Fibroblast of peridontal ligament (primary cell): ENCODE results near the gene ENTPD8.
A peak's percentile ranks its signal among the peaks of the same experiment; 100 is the strongest.

ENCODE experiments used
- DNase-seq: peaks from one replicate; pipeline ENCODE4 v3.0.0-alpha.2; 2010; ENCODE audit errors: extremely low read depth

The ENTPD8 gene

GRCh38 chr9:137431416-137431931 lies 9.7 kb downstream of the ENTPD8 start:
- no peak for DNase-seq

DNA sequence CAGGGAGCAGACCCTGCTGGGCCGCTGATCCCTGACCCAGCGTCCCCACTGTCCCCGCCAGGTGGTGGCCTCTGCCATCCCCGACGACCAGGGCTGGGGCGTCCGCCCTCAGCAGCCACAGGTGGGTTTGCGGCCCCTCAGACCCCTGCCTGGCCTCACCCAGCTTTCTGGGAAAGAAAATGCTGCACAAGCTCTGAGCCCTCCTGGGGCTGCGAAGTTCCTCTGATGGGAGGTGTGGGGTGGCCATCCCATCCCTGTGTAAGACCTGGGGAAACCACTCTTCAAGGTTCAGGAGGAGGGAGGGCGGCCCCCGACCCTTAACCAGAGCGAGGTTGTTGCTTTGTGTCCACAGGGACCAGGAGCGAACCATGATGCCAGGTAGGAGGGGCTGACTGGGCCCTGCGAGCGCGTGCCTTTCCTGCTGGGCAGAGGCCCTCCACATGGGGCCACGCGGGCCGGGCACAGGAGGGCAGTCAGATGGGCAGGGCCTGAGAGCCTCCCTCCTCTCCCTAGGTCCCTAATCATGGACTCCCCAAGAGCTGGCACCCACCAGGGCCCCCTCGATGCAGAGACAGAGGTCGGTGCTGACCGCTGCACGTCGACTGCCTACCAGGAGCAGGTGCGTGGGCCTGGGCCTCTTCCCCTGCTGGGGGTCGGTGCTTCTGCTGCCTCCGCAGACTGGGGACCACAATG lies 10.3 kb downstream of the ENTPD8 start:
- no peak for DNase-seq

DNA sequence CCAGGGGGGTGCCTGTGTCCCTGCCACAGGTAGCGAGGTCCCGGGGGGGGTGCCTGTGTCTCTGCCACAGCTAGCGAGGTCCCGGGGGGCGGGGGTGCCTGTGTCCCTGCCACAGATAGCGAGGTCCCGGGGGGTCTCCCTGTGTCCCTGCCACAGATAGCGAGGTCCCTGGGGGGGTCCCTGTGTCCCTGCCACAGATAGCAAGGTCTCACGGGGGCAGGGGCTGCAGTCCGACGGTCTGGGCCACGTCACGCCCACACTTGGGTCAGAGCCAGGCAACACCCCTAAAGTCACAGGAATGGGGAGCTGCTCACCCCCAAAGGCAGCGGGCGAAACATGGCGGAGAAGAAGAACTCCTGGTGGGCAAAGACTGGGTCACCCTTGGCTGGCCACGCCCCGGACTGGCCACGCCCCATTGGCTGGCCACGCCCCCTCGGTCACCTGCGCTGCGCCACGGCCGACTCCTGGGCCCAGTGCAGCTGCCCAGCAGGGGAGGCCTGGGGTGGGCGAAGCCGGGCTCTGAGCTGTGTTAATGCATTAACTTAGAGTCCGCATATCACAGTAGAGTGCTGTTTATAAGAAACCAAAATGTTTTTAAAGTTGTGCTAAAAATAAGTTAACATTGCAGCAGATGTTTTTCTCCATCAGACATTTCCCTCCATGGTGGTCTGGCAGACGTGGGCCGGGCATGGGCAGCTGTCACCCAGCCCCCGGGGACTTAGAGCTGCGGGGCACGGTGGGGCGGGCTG lies 11.0 kb downstream of the ENTPD8 start:
- DNase-seq = no peak

- no peak for DNase-seq
Measured at GRCh38 chr9:137429546-137429890, 11.6 kb downstream of the ENTPD8 start.

DNA sequence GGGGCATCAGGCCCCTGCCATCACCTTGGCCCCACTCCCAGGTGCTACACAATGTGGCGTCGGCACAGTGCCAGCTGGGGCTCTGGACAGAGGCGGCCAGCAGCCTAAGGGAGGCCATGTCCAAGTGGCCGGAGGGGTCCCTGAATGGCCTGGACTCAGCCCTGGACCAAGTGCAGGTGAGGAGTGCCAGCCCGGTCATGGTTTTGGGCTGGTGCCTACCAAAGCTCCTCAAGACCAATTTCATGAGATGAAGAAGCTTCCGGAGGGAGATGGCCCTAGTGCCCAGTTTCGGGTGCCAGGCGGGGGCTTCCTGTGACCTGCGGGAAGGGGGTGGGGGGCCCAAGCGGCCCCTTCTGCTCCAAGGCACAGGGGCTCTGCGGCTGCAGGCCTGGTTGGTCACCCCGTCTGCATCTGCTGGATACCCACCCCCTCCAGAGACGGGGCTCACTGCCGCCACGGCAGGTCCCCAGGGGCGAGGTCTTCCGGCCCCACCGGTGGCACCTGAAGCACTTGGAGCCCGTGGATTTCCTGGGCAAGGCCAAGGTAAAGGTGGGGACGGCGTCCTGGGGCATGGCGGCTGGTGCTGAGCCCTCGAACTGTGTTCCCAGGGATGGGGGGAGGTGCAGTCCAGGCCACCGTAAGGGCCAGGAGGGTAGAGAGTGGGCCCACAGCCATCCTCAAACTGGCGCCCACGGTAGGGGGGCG lies 12.2 kb downstream of the ENTPD8 start:
- no peak for DNase-seq

DNA sequence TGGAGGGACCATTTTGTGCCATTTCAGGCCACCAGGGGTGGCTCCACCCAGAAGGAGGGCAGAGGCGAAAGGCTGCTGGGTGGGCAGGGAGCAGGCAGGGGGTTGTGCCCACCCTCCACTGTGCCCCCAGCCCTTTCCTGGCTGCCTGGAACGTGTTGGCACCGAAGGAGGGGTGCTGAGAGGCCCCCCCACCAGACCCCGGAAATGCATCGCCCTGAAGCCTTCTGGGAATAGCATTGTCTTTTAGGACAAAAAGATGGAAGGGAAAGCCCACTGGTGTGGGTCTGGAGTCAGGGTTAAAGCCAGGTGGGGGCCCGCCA lies 12.9 kb downstream of the ENTPD8 start:
- DNase-seq = no peak

DNA sequence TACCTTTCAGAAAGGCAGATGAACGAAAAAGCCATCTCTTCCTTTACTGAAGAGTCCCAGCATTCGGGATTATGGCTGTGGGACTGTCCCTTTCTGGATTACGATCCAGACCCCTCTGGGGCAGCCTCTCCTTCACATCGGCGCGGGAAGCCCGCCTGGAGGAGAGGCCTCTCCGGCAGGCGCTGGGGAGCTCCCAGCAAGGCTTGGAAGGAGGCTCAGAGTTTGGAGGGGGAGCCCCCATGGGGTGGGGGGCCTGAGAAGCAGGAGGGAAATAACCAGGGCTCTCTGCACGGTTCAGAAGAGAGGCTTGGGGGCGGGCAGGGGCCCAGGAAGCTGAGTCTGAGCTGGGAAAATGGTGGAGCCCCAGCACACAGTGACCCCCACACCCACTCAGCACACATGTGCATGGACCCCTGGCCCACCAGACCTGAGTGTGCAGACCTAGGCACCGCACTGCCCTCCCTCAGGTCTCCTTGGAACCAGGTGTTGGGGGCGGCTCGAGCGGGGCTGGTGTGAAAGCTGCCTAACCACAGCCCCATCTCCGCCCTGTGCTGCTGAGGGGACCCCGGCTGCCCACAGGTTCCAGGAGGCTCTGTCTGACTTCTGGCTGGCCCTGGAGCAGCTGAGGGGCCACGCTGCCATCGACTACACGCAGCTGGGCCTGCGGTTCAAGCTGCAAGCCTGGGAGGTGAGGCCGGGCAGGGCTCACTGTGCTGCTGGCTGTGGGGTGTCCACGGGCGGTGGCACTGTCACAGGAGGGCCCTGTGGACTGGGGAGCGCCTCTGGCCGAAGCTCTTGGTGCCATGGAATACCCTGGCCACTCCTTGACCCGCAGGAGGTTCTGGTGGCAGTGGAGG lies 13.5 kb downstream of the ENTPD8 start:
- no peak for DNase-seq

- no peak for DNase-seq
Measured at GRCh38 chr9:137426018-137426681, 15.0 kb downstream of the ENTPD8 start.

GRCh38 chr9:137423514-137424291 lies 17.5 kb downstream of the ENTPD8 start:
- DNase-seq = no peak

DNA sequence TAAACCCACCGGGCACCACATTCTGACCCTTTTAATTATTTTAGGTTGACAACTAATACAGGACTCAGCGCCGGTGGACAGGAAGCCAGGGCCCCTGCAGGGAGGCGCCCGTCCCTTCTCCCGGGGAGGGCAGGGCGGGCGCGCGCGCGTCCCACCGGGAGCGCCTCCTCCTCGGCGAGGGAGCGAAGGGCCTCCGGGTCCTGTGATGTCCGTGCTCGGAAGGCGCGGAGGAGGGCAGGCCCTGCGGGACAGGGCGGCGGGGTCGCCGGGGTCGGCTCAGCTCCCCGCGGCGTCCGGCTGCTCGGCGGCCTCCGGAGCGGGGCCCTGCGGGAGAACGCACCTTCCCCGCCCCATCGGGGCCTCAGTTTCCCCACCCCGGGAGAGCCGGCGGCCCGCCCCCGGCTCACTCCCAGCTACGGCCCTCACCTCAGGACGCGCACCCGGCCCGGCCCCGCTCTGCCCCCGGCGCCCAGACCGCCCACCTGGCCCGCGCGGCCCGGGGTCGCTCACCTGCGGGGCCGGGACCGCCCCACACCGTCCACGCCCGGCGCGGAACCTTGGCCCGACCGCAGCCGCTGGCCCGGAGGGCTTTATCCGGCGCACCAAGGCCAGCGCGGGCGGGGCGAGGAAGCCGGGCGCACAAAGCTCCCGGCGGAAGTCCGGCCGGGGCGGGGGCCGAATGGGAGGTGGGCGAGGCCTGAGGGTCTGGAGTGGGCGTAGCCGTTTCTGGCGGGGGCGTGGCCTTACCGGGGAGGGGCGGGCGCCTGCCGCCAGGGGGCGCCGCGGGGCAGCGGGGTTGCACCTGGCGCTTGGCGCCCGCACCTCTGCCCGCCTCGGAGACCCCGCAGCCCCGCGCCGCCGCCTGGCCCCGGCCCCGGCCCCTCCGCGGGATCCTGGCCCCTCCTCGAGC lies 18.3 kb downstream of the ENTPD8 start, which contains the start of the genes EXD3 and NOXA1:
Gene EXD3 (minus strand): TSS at position 559 of the 910 bp plus-strand sequence. CDS start 27,805 bp downstream, outside the sequence.
Gene NOXA1 (plus strand): TSS at position 790 of the 910 bp plus-strand sequence. CDS start 137 bp downstream, outside the sequence.
- peak; percentile 85 for DNase-seq

- DNase-seq = no peak
Measured at GRCh38 chr9:137421838-137422603, 19.1 kb downstream of the ENTPD8 start.

DNA sequence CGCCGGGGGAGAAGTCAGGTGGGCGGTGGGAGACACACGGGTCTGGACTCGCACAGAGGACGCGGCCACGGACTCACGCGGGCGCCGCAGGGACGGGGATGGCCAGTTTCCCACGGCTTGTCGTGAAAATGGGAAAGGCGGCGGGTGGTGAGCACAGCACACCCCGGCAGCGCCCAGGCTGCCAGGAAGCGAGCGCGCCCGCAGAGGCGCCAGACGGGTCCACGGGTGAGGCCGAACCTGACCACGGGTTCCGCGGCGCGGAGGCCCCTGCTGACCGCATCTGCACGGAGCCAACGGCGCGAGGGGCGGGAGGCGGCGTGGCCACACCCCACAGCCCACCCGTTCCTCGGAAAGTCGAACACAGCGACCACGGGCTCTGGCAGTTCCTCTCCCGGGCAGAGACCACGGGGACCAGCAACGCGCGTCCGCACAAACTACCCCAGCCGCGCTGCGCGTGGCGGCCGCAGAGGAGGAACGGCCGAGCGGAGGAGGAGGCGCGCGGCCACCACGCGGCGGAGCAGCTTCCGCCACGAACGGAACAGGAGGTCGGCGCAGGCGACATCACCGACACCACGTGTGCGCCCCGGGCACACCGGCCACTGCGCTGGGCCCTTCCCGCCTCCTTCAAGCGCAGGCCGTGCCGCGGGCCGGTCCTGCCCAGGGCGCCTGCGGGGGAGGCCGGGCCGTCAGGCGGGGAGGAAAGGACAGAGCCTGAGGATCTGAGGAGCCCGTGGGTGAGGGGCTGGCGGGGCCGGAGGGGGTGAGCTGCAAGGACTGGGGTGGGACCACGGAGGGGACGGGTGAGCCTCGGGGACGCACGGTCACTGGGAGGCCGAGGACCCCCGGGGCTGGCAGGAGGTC lies 23.8 kb downstream of the ENTPD8 start:
- no peak for DNase-seq

DNA sequence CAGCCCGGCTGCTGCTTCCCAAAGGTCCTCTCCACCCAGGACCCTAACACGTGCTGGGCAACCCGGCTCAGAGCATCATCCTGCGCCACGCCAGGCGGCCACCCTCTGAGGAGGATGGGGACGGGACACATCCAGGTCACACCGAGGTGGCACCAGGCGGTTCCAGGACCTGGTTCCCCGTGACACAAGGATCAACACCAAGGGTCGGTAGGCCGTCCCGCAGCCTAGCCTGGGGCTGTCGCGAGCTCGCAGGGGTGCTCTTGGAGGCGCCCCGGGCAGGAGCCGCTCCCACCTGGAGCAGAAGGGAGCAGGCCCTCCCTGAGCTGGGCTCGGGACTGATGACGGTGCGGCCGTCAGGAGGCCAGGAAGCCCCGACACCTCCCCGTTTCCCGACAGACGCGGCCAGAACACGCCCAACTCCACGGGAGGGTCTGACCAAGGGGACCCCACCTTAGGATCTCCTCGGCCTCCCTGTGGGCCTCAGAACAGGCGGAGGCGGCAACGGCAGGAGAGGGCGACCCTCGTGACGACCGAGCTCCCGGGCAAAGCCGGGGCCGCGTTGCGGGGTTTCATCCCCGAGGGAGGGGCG lies 24.5 kb downstream of the ENTPD8 start:
- no peak for DNase-seq

DNA sequence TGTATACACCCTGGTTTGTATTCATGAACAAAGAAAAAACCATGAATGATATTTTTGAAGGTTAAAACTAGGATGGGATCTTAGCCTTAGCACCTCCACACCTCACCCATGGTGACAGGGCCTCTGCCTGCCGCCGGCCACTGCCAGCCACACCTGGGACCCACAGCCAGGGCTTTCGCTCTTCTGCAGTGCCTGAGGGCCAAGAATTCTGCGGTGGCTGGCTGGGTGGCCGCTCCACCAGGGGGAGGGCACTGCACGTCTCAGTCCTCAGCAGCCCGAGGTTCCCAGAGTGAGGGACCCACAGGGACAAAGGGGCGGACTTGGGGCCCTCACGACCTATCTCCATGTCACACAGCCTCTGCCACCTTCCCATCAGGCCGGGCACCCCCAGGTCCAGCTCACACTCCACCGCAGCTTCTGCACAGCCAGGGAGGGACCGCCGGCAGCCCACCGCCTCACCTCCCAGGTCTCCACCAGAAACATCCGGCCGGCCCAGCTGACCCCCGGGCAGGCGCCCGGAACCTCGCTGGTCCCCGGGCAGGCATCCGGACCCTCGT lies 25.1 kb downstream of the ENTPD8 start:
- DNase-seq = no peak

- no peak for DNase-seq
Measured at GRCh38 chr9:137415451-137415850, 25.7 kb downstream of the ENTPD8 start.

DNA sequence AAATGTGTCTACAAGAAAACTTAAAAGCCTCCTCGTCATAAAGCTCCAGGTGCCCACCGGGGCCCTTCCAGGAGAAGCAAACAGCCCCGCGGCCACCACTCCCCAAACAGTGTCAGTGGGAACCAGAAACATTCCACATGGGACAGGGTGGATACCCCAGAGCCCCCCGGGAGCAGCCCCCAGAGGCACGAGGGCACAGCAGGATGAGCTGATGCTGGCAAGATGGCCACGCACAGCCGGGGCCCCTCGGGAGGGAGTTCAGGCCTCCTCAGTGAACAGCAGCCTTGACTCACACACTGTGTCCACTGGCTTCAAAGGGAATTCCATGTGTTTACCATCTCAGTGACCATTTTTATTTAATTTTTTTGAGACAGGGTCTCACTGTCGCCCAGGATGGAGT lies 28.7 kb downstream of the ENTPD8 start:
- DNase-seq = no peak
